Common myeloid progenitor, CD34-positive (primary cell): ENCODE data around the gene DOK3.

Experiments used
- CTCF ChIA-PET: fragments of 350-600 bp; sonication (Branson Sonifier 250); formaldehyde crosslinking; loops from one replicate; lab custom pipeline; 2021; ENCODE audit warnings: antibody characterized with exemption; lab: Charles Lee
- POLR2A ChIA-PET: fragments of 350-600 bp; sonication (Branson Sonifier 250); formaldehyde crosslinking; loops from one replicate; lab custom pipeline; 2021; ENCODE audit warnings: antibody characterized with exemption; lab: Charles Lee
- DNase-seq, 3 donors: peaks; one replicate each; pipeline versions ENCODE4 v3.0.0 to v3.0.0-alpha.2; 2013
- H3K27ac ChIP-seq, 2 experiments: 1 replicate in 1 of 2; 2 replicates in 1 of 2; pipeline ENCODE4 v1.7.0; 2013; ENCODE audit warnings: inconsistent platforms in 2 of 2, low read length in 2 of 2, mild to moderate bottlenecking in 2 of 2, low read depth in 1 of 2, moderate library complexity in 1 of 2; ENCODE audit not compliant: severe bottlenecking in 2 of 2, insufficient read depth in 1 of 2, poor library complexity in 1 of 2
- H3K27me3 ChIP-seq, 5 experiments: replicated peaks in 2 of 5; 1 replicate in 3 of 5; 2 replicates in 2 of 5; pipeline versions ENCODE4 v1.6.1 to v1.7.0; 2013; ENCODE audit warnings: low read length in 4 of 5, mild to moderate bottlenecking in 2 of 5, moderate library complexity in 2 of 5, inconsistent platforms in 1 of 5; ENCODE audit not compliant: insufficient read depth in 5 of 5, control insufficient read depth in 4 of 5
- H3K36me3 ChIP-seq, 4 experiments: 1 replicate in 2 of 4; 2 replicates in 2 of 4; pipeline versions ENCODE4 v1.6.1 to v1.7.0; 2013; ENCODE audit warnings: low read length in 3 of 4, control low read depth in 1 of 4, mild to moderate bottlenecking in 1 of 4; ENCODE audit not compliant: control insufficient read depth in 4 of 4, insufficient read depth in 4 of 4
- H3K4me1 ChIP-seq, 4 experiments: 1 replicate in 3 of 4; 2 replicates in 1 of 4; pipeline versions ENCODE4 v1.6.1 to v1.7.1; 2013; ENCODE audit warnings: low read length in 3 of 4, mild to moderate bottlenecking in 3 of 4, control low read depth in 1 of 4, inconsistent platforms in 1 of 4, moderate library complexity in 1 of 4; ENCODE audit not compliant: control insufficient read depth in 4 of 4, insufficient read depth in 4 of 4; ENCODE audit errors: control extremely low read depth in 1 of 4
- H3K4me3 ChIP-seq, 7 experiments: 1 replicate in 4 of 7; 2 replicates in 3 of 7; pipeline versions ENCODE4 v1.5.1 to v1.7.0; 2013; ENCODE audit warnings: mild to moderate bottlenecking in 7 of 7, low read length in 6 of 7, moderate library complexity in 6 of 7, inconsistent platforms in 2 of 7, low read depth in 2 of 7, control low read depth in 1 of 7; ENCODE audit not compliant: insufficient read depth in 4 of 7, control insufficient read depth in 1 of 7; ENCODE audit errors: extremely low read depth in 1 of 7
- H3K9me3 ChIP-seq, 5 experiments: 1 replicate in 4 of 5; 2 replicates in 1 of 5; pipeline versions ENCODE4 v1.6.1 to v1.7.1; 2013; ENCODE audit warnings: low read length in 4 of 5, mild to moderate bottlenecking in 2 of 5, inconsistent platforms in 1 of 5, low read depth in 1 of 5, moderate library complexity in 1 of 5; ENCODE audit not compliant: control insufficient read depth in 4 of 5, insufficient read depth in 2 of 5; ENCODE audit errors: control extremely low read depth in 1 of 5
- WGBS: methylation state at CpG from one replicate; pipeline ENCODE4 v1.1.5; 2013; ENCODE audit not compliant: insufficient coverage; 5-methylcytosine and 5-hydroxymethylcytosine counted together

The DOK3 gene

DNA sequence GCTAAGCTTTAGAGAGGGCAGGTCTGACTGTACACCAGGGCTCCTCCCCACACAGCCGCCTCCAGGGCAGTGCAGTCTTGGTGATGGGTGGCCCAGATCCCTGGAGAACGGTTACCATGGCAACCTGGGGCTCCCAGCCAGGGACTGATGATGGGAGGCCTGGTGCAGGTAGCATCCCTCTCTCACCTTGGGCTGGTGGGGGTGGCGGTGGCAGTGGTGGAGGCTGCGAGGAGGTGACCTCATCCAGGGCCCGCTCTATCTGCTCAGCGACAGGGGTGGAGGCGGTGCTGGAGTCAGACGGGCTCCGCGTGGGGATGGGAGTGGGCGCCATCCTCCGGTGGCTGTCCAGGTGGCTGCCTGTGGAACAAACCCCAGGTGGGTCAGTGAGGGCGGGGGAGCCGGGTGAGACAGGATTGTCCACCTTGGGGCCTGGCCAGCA is 50.7 kb downstream of the DOK3 start:
- H3K9me3 ChIP-seq = no peaks in the 10 kb centered on the region
- H3K4me3 ChIP-seq = no peak overlapping the region
- POLR2A ChIA-PET = no interaction called here
- peaks cover 2 to 18% (median 6%) of the 10 kb centered on the region in 4 experiments for H3K36me3 ChIP-seq
- DNase-seq = no peak
- H3K27ac ChIP-seq = no peak overlapping the region
- no peaks in the 10 kb centered on the region for H3K27me3 ChIP-seq
- peaks cover 4 to 54% (median 44%) of the 10 kb centered on the region in 4 experiments for H3K4me1 ChIP-seq
- 95% methylated on average over 11 of the region's 14 CpGs for WGBS
- CTCF ChIA-PET = interaction anchor here (1.1 to 26.2 kb wide), 6 partner anchors 10 to 70 kb away, joined by 3 to 509 read pairs (median 32); partner anchors contain the start of genes F12, PFN3 and SLC34A1

DNA sequence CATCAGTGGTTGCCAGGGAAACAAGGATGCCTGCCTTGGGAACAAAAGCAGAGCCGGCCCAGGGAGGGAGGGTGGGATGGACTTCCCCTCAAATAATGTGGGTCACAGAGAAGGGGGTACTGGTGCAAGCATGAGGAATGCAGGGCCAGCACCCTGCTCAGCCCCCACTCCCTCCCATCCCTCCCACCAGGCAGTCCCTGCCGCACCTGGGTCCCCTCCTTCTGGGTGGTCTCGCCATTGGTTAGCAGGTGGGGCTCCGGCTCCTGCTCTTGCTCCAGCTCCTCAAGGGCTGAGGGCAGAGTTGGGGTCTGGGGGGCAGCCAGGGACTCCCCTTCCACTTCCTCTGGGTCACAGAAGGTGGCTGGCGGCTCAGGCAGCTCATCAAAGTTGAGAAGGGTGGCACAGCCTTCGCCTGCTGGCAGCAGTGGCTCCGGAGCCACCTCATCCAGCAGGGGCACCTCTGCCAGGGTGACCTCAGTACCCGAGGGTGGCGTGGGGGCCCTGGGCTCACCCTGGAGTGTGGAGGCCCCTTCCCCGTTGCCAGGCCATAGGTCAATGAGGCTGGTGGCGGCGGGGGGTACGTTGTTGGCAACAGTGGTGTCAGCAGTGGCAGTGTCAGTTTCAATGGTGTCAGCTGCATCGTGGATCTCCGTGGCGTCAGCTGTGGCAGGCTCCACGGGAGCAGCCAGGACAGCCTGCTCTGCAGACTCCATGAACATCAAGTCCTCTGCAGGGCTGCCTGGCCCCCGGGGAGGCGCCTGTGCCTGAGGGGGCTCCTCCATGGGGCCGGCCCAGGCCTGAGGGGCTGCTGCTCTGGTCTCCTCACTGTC is 51.6 kb downstream of the DOK3 start:
- peaks cover 4 to 58% (median 53%) of the 10 kb centered on the region in 4 experiments for H3K4me1 ChIP-seq
- POLR2A ChIA-PET = interaction anchor here (5.2 kb wide), 1 partner anchor 54 kb away, joined by 59 read pairs; no protein-coding TSS in a partner anchor
- no peak overlapping the region for H3K27ac ChIP-seq
- WGBS = 96% methylated on average over 17 of the region's 20 CpGs
- H3K27me3 ChIP-seq = no peaks in the 10 kb centered on the region
- CTCF ChIA-PET = interaction anchor here (1.0 to 26.2 kb wide), 18 partner anchors 8 to 147 kb away, joined by 3 to 509 read pairs (median 5); partner anchors contain the start of genes F12, GRK6, PFN3 and PRR7
- DNase-seq = no peak
- peaks cover 2 to 18% (median 6%) of the 10 kb centered on the region in 4 experiments for H3K36me3 ChIP-seq
- H3K4me3 ChIP-seq = no peak overlapping the region
- no peaks in the 10 kb centered on the region for H3K9me3 ChIP-seq

GRCh38 chr5:177456976-177457851 is 52.4 kb downstream of the DOK3 start:
- no peaks in the 10 kb centered on the region for H3K9me3 ChIP-seq
- H3K4me3 ChIP-seq = no peak overlapping the region
- H3K36me3 ChIP-seq = peaks cover 2 to 18% (median 6%) of the 10 kb centered on the region in 4 experiments
- peaks cover 4 to 50% (median 48%) of the 10 kb centered on the region in 4 experiments for H3K4me1 ChIP-seq
- DNase-seq = peak; percentile 93 to 97 (median 97)
- CTCF ChIA-PET = interaction anchor here (0.8 to 26.2 kb wide), 23 partner anchors 9 to 147 kb away, joined by 3 to 509 read pairs (median 4); partner anchors contain the start of genes F12, GRK6, PFN3 and PRR7
- 95% methylated on average over 19 of the region's 24 CpGs for WGBS
- H3K27me3 ChIP-seq = no peaks in the 10 kb centered on the region
- POLR2A ChIA-PET = interaction anchor here (0.7 to 5.2 kb wide), 5 partner anchors 9 to 53 kb away, joined by 3 to 59 read pairs (median 4); partner anchors contain the start of gene PDLIM7
- no peak overlapping the region for H3K27ac ChIP-seq

GRCh38 chr5:177456591-177456964 is 53.0 kb downstream of the DOK3 start:
- H3K27me3 ChIP-seq = no peaks in the 10 kb centered on the region
- H3K4me3 ChIP-seq = peak overlapping the region in 2 of 7 experiments; percentile 19 to 87
- DNase-seq = no peak
- ChIA-PET CTCF (interaction anchor here (0.8 to 26.2 kb wide), 20 partner anchors 9 to 143 kb away, joined by 3 to 509 read pairs (median 4); partner anchors contain the start of genes F12, GRK6, PFN3 and PRR7), POLR2A (interaction anchor here (0.8 to 5.2 kb wide), 4 partner anchors 9 to 52 kb away, joined by 3 to 59 read pairs (median 8); partner anchors contain the start of gene PDLIM7)
- H3K9me3 ChIP-seq = no peaks in the 10 kb centered on the region
- H3K27ac ChIP-seq = no peak overlapping the region
- 35% methylated on average over 4 of the region's 12 CpGs for WGBS
- H3K4me1 ChIP-seq = peaks cover 2 to 44% (median 42%) of the 10 kb centered on the region in 4 experiments
- H3K36me3 ChIP-seq = peaks cover 2 to 18% (median 6%) of the 10 kb centered on the region in 4 experiments

DNA sequence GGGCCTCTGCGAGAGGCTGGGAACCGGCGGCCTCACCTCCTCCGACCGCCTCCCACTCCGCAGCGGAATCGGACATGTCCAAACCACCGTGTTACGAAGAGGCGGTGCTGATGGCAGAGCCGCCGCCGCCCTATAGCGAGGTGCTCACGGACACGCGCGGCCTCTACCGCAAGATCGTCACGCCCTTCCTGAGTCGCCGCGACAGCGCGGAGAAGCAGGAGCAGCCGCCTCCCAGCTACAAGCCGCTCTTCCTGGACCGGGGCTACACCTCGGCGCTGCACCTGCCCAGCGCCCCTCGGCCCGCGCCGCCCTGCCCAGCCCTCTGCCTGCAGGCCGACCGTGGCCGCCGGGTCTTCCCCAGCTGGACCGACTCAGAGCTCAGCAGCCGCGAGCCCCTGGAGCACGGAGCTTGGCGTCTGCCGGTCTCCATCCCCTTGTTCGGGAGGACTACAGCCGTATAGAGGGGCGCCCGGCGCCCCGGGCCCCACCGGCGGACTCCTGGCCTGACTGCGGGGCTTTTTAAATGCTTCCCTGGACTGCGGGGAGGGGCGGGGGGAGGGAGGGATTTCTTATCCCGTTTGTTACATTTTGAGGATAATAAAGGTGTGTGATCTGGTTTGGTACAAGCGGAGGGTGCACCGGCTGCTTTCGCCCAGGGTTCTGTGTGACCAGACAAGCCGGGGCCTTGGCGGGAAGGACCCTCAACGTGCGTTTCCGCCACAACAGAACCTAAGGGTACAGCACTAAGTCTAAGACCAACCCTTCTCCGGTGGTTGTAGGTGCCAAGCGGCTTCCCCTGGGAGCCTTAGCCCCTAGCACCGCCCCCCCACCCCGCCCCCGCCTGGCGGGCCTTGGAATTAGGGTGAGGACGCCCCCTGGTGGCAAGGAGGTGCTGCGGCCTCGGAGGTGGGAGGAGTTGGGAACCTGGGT is 53.7 kb downstream of the DOK3 start:
- H3K27ac ChIP-seq = peak overlapping the region in 1 of 2 experiments; percentile 68
- H3K27me3 ChIP-seq = no peaks in the 10 kb centered on the region
- DNase-seq = peak; percentile 91 to 96 (median 94)
- CTCF ChIA-PET = interaction anchor here (0.6 to 26.2 kb wide), 22 partner anchors 10 to 146 kb away, joined by 3 to 509 read pairs (median 6); partner anchors contain the start of genes DOK3, F12, GRK6 and PDLIM7
- peak overlapping the region; percentile 68 to 87 (median 77) for H3K4me3 ChIP-seq
- peaks cover 0 to 40% (median 39%) of the 10 kb centered on the region in 4 experiments for H3K4me1 ChIP-seq
- H3K9me3 ChIP-seq = no peaks in the 10 kb centered on the region
- WGBS = 0% methylated on average over 68 of the region's 76 CpGs
- POLR2A ChIA-PET = interaction anchor here (0.6 to 5.2 kb wide), 11 partner anchors 11 to 71 kb away, joined by 3 to 59 read pairs (median 4); partner anchors contain the start of genes PDLIM7, PRR7 and SLC34A1
- H3K36me3 ChIP-seq = peaks cover 2 to 18% (median 6%) of the 10 kb centered on the region in 4 experiments
